ENCODE data around the gene ADPRM.

The ADPRM gene

DNA sequence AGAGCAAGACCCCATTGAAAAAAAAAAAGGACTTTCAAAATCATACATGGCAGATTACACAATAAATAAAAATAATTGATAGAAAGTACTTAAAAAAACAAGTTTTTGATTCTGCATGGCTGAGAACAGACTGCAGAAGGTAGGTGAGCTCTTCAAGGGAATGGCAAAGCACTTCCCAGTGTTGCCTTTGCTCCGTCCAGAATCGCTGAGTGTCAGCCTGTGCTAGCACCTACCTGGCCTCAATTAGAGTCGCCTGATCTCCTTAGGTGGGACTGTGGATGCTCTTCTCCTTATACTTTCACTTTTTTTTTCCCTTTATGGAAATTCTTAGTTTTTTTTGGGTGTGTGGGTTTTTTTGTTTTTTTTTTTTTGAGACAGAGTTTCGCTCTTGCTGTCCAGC, 38.4 kb downstream of the ADPRM start:
- Histone ChIP-seq H3K27me3 (no peaks in the 10 kb centered on the region), H3K4me3 (no peak overlapping the region), H3K27ac (no peak overlapping the region), H3K9me3 (no peaks in the 10 kb centered on the region), H3K36me3 (no peaks in the 10 kb centered on the region), H3K4me1 (peaks cover 0 to 14% (median 3%) of the 10 kb centered on the region in 4 donors)
- TF ChIP-seq, protein P1, sequence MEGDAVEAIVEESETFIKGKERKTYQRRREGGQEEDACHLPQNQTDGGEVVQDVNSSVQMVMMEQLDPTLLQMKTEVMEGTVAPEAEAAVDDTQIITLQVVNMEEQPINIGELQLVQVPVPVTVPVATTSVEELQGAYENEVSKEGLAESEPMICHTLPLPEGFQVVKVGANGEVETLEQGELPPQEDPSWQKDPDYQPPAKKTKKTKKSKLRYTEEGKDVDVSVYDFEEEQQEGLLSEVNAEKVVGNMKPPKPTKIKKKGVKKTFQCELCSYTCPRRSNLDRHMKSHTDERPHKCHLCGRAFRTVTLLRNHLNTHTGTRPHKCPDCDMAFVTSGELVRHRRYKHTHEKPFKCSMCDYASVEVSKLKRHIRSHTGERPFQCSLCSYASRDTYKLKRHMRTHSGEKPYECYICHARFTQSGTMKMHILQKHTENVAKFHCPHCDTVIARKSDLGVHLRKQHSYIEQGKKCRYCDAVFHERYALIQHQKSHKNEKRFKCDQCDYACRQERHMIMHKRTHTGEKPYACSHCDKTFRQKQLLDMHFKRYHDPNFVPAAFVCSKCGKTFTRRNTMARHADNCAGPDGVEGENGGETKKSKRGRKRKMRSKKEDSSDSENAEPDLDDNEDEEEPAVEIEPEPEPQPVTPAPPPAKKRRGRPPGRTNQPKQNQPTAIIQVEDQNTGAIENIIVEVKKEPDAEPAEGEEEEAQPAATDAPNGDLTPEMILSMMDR (IDR thresholded peaks at IDR 0.05), result no peak
- intact Hi-C loops (cut with DNase I; ENCODE audit: low total_unique reads), result loop anchor here (2.0 kb wide), 1 partner anchor 109 kb away; no protein-coding TSS in a partner anchor
- DNase-seq, result no peak

DNA sequence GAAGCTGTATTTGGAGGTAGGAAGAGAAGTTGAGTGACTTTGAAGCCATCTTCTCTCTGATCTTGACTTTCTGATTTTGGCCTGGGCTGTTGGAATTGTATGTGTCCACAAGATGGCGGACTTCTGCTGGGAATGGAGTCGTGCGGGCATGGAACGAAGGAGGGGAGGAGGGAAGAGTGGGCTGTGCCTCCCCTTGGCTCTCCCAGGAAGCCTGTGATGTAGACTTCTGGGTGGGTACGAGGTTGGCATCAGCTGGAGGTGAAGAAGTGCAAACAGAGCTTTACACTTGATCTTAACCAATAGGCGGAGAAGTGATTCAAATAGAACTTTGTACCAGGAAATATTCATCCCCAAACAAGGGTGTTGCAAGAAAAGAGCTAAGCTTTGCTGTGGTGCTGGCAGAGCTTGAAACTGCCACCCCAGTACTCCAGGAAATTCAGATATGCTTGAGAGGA, 39.8 kb downstream of the ADPRM start:
- no peaks in the 10 kb centered on the region for H3K9me3 ChIP-seq
- H3K27me3 ChIP-seq, result no peaks in the 10 kb centered on the region
- DNase-seq, result peak in 1 of 2 donors; percentile 61
- no peaks in the 10 kb centered on the region for H3K36me3 ChIP-seq
- no peak overlapping the region for H3K27ac ChIP-seq
- TF ChIP-seq, protein P1 (IDR thresholded peaks at IDR 0.05), result peak; percentile 70 to 73
- no peak overlapping the region for H3K4me3 ChIP-seq
- intact Hi-C loops (cut with DNase I; ENCODE audit: low total_unique reads), result loop anchor here (2.0 kb wide), 1 partner anchor 108 kb away; no protein-coding TSS in a partner anchor
- peaks cover 0 to 6% (median 0%) of the 10 kb centered on the region in 4 donors for H3K4me1 ChIP-seq

DNA sequence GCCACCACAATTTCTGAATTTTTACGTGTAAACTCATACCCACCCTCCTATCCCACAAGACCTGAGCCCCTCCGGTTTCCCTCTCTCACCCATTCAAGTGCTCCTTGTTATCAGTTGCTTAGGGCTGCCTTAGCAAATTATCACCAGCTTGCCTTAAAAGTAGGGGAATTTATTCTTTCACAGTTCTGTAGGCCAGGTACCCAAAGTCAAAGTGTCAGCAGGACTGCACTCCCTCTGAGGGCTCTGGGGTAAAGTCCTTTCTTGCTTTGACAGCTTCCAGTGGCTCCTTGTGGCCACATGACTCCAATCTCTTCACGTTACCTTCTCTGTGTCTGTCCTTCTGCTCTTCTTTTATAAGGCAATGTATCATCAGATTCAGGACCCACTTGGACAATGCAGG, 40.3 kb downstream of the ADPRM start:
- no peak overlapping the region for H3K4me3 ChIP-seq
- no peak overlapping the region for H3K27ac ChIP-seq
- no peaks in the 10 kb centered on the region for H3K9me3 ChIP-seq
- H3K4me1 ChIP-seq, result peaks cover 0 to 6% (median 0%) of the 10 kb centered on the region in 4 donors
- DNase-seq, result no peak
- intact Hi-C loops (cut with DNase I; ENCODE audit: low total_unique reads), result loop anchor here (2.0 kb wide), 1 partner anchor 107 kb away; no protein-coding TSS in a partner anchor
- TF ChIP-seq, protein P1 (IDR thresholded peaks at IDR 0.05), result no peak
- H3K27me3 ChIP-seq, result no peaks in the 10 kb centered on the region
- no peaks in the 10 kb centered on the region for H3K36me3 ChIP-seq

DNA sequence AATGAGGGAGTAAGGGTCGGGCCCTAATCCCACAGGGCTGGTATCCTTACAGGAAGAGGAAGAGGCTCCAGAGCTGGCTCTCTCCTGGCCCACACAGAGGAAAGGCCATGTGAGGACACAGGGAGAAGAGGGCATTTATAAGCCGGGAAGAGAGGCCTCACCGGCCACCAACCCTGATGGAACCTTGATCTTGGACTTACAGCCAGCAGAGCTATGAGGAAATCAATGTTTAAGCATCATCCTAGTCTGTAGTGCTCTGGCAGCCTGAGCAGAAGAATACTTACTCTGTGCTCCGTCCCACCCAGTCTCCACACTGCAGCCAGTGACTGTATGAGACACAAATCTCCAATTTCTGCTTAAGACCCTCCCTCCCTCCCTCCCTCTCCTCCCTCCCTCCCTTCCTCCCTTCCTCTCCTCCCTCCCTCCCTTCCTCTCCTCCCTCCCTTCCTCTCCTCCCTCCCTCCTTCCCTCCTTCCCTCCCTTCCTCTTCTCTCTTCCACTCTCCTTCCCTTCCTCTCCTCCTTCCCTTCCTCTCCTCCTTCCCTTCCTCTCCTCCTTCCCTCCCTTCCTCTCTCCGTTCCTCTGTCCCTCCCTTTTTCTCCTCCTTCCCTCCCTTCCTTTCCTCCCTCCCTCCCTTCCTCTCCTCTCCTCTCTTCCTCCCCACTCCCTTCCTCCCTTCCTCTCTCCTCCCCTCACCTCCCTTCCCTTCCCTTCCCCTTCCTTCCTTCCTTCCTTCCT, 41.3 kb downstream of the ADPRM start:
- Histone ChIP-seq H3K27me3 (no peaks in the 10 kb centered on the region), H3K4me3 (no peak overlapping the region), H3K9me3 (no peaks in the 10 kb centered on the region), H3K36me3 (no peaks in the 10 kb centered on the region), H3K27ac (no peak overlapping the region), H3K4me1 (peaks cover 0 to 10% (median 0%) of the 10 kb centered on the region in 4 donors)
- intact Hi-C loops (cut with DNase I; ENCODE audit: low total_unique reads), result no loop called here
- TF ChIP-seq, protein P1 (IDR thresholded peaks at IDR 0.05), result no peak
- no peak for DNase-seq

DNA sequence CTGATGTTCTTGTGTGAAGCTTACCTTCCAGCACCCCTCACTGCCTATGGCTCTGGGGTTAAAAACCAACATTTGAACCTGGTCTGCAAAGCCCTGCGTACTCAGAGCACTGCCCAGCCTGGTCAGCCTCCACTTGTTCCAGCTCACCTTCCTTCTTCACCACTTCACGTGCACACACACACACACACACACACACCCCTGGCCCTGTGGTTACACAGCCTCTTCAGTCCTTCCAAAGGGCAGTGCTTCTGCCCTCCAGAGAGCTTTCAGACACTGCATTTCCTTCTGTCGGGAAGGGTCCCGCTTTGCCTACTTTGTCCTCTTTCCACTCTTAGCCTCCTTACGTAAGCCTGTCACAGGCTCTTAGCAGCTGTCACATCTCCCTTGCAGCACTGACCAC, 42.0 kb downstream of the ADPRM start:
- Histone ChIP-seq H3K4me1 (peaks cover 0 to 17% (median 0%) of the 10 kb centered on the region in 4 donors), H3K4me3 (no peak overlapping the region), H3K36me3 (no peaks in the 10 kb centered on the region), H3K27me3 (no peaks in the 10 kb centered on the region), H3K9me3 (no peaks in the 10 kb centered on the region), H3K27ac (no peak overlapping the region)
- intact Hi-C loops (cut with DNase I; ENCODE audit: low total_unique reads), result no loop called here
- TF ChIP-seq, protein P1 (IDR thresholded peaks at IDR 0.05), result no peak
- no peak for DNase-seq

All from tibial artery (tissue), 4 donors.